GM12878 (cell line): Measurements from ENCODE around the gene SDHAF2. TPM values are rescaled to one million over a fixed set of nuclear protein-coding genes. Genes with fewer than 3 reads are reported as not detected.

Experiments used
- ATAC-seq: fragments of 200-7000 bp; cut with Tn5 transposase; 3 replicates; pipeline ENCODE4 v1.9.1; 2020; ENCODE audit warnings: mild to moderate bottlenecking, moderate library complexity
- BruUV-seq: library from RNA; stranded (reverse); fragments of 400-500 nt; replicated peaks from 2 replicates; lab custom pipeline; 2021; lab: Mats Ljungman, UMichigan
- CTCF ChIA-PET: fragments of 300-600 bp; sonication (Branson Sonifier 250); formaldehyde crosslinking; extraction: SDS; loops from one replicate; lab custom pipeline; 2021; ENCODE audit warnings: inconsistent platforms; lab: Yijun Ruan, JAX
- POLR2A ChIA-PET: fragments of 350-600 bp; formaldehyde crosslinking; extraction: SDS; loops from one replicate; lab custom pipeline; 2021; ENCODE audit warnings: inconsistent platforms; lab: Charles Lee
- RAD21 ChIA-PET: fragments of 300-600 bp; sonication (Branson Sonifier 250); formaldehyde crosslinking; loops from one replicate; lab custom pipeline; 2023; ENCODE audit warnings: antibody characterized with exemption; ENCODE audit not compliant: unreplicated experiment; lab: Charles Lee
- SMC1A ChIA-PET: fragments of 300-600 bp; sonication (Branson Sonifier 250); formaldehyde crosslinking; loops from one replicate; lab custom pipeline; 2023; ENCODE audit not compliant: unreplicated experiment, uncharacterized antibody; lab: Charles Lee
- DNase-seq: peaks from one replicate; pipeline ENCODE4 v3.0.0-alpha.2; 2011; ENCODE audit warnings: low read depth, low spot score
- FAIRE-seq: peaks from 3 replicates; lab custom pipeline; 2011; peaks lifted over from hg19 to GRCh38; lab: Jason Lieb, UNC
- H2AFZ ChIP-seq: 2 replicates; pipeline ENCODE4 v1.6.0; 2011; ENCODE audit warnings: low read depth, low read length, control low read depth; ENCODE audit not compliant: control insufficient read depth
- H3K27ac ChIP-seq: 2 replicates; pipeline ENCODE4 v1.5.1; 2011; ENCODE audit warnings: control low read depth; ENCODE audit not compliant: control insufficient read depth, insufficient read depth
- H3K27me3 ChIP-seq, 2 experiments: replicated peaks in 1 of 2; 2 replicates each; pipeline versions ENCODE4 v1.6.0 to v1.6.1; 2011; ENCODE audit warnings: low read length in 1 of 2; ENCODE audit not compliant: control insufficient read depth in 2 of 2, insufficient read depth in 2 of 2
- H3K36me3 ChIP-seq, 2 experiments: 2 replicates each; pipeline ENCODE4 v1.5.1; 2011; ENCODE audit warnings: low read length in 1 of 2; ENCODE audit not compliant: control insufficient read depth in 2 of 2, insufficient read depth in 2 of 2
- H3K4me1 ChIP-seq: 2 replicates; pipeline ENCODE4 v1.6.1; 2011; ENCODE audit warnings: mild to moderate bottlenecking, low read length, moderate library complexity, mixed read lengths; ENCODE audit not compliant: control insufficient read depth, insufficient read depth
- H3K4me2 ChIP-seq: 2 replicates; pipeline ENCODE4 v1.6.0; 2011; ENCODE audit warnings: control low read depth; ENCODE audit not compliant: control insufficient read depth, insufficient read depth
- H3K4me3 ChIP-seq: fragments of 200-600 bp; sonication (generic); 2 replicates; pipeline ENCODE4 v1.5.1; 2016
- H3K79me2 ChIP-seq: 2 replicates; pipeline ENCODE4 v1.6.0; 2011; ENCODE audit warnings: low read length; ENCODE audit not compliant: control insufficient read depth, insufficient read depth
- H3K9ac ChIP-seq: 2 replicates; pipeline ENCODE4 v1.8.0; 2011; ENCODE audit warnings: low read length, control low read depth, mixed read lengths; ENCODE audit not compliant: control insufficient read depth, insufficient read depth
- H3K9me3 ChIP-seq: replicated peaks from 3 replicates; pipeline ENCODE4 v1.5.1; 2011; ENCODE audit warnings: mild to moderate bottlenecking, low read length; ENCODE audit not compliant: control insufficient read depth, insufficient read depth
- H4K20me1 ChIP-seq: 2 replicates; pipeline ENCODE4 v1.6.0; 2011; ENCODE audit not compliant: control insufficient read depth, insufficient read depth
- BMI1 ChIP-seq: fragments of 450-650 bp; IDR thresholded peaks from 2 replicates; pipeline ENCODE4 v1.6.1; 2016; ENCODE audit warnings: mild to moderate bottlenecking, moderate library complexity, borderline replicate concordance
- CBX5 ChIP-seq: sonication (generic); IDR thresholded peaks from 2 replicates; pipeline ENCODE4 v1.6.1; 2016; ENCODE audit warnings: low read depth, moderate library complexity, mild to moderate bottlenecking, inconsistent platforms
- CREM ChIP-seq: IDR thresholded peaks from 2 replicates; pipeline ENCODE4 v1.6.1; 2014; ENCODE audit warnings: antibody characterized with exemption, low read depth
- GATAD2B ChIP-seq: fragments of 450-650 bp; conservative IDR thresholded peaks from 2 replicates; pipeline ENCODE4 v1.6.1; 2017; ENCODE audit warnings: low read depth, mild to moderate bottlenecking, moderate library complexity
- JUNB ChIP-seq: IDR thresholded peaks from 2 replicates; pipeline ENCODE4 v1.6.1; 2016; ENCODE audit warnings: antibody characterized with exemption, mild to moderate bottlenecking
- MXI1 ChIP-seq: fragments of 150-350 bp; IDR thresholded peaks from 2 replicates; pipeline ENCODE4 v1.6.1; 2011; ENCODE audit warnings: low read depth, mild to moderate bottlenecking, inconsistent platforms, low read length, improper control_type of control experiment
- MYB ChIP-seq: fragments of 150-350 bp; IDR thresholded peaks from 2 replicates; pipeline ENCODE4 v1.6.1; 2014; ENCODE audit warnings: mild to moderate bottlenecking, low read depth, low read length, borderline replicate concordance
- NFYA ChIP-seq: IDR thresholded peaks from 2 replicates; pipeline ENCODE4 v1.6.1; 2011; ENCODE audit warnings: low read depth, mild to moderate bottlenecking, low read length, improper control_type of control experiment, borderline replicate concordance
- NR2C1 ChIP-seq: fragments of 450-650 bp; IDR thresholded peaks from 2 replicates; pipeline ENCODE4 v1.6.1; 2017; ENCODE audit warnings: antibody characterized with exemption, mild to moderate bottlenecking, moderate library complexity
- NRF1 ChIP-seq: conservative IDR thresholded peaks from 2 replicates; pipeline ENCODE4 v1.6.1; 2011; ENCODE audit warnings: mild to moderate bottlenecking, low read depth, low read length, improper control_type of control experiment
- SMAD5 ChIP-seq: IDR thresholded peaks from 2 replicates; pipeline ENCODE4 v1.6.1; 2016; ENCODE audit warnings: antibody characterized with exemption, low read depth
- SUPT20H ChIP-seq: IDR thresholded peaks from 2 replicates; pipeline ENCODE4 v1.6.1; 2011; ENCODE audit warnings: low read depth, mild to moderate bottlenecking, low read length, moderate library complexity, borderline replicate concordance; ENCODE audit not compliant: control insufficient read depth
- TARDBP ChIP-seq: IDR thresholded peaks from 2 replicates; pipeline ENCODE4 v1.6.1; 2016; ENCODE audit warnings: borderline replicate concordance
- ZNF274 ChIP-seq: IDR thresholded peaks from one replicate; pipeline ENCODE4 v1.8.0; 2011; ENCODE audit not compliant: insufficient read length, insufficient read depth
- WGBS: methylation state at CpG from one replicate; pipeline ENCODE4 v1.1.6; 2016; ENCODE audit warnings: low lambda C conversion rate; ENCODE audit not compliant: insufficient replicate concordance, insufficient coverage; ENCODE audit errors: missing lambda C conversion rate; 5-methylcytosine and 5-hydroxymethylcytosine counted together
- in situ Hi-C: fragments of 300-500 bp; cut with MboI; formaldehyde crosslinking; loops from 9 replicates; pipeline ENCODE4 v1.14.3; 2018; ENCODE audit warnings: mixed read lengths
- intact Hi-C: fragments of 100-400 bp; cut with micrococcal nuclease; formaldehyde crosslinking; loops from one replicate; pipeline ENCODE4 v1.14.2; 2022; ENCODE audit not compliant: unreplicated experiment
- polyA plus RNA-seq, 11 experiments: library from polyadenylated mRNA; depleted of rRNA in 4 of 11; unstranded in 6 of 11; stranded (reverse) in 5 of 11; fragments of >200 nt; fragmentation: Nextera tagmentation in 4 of 11; fragmentation: Illumina TruSeq in 1 of 11; extraction: Ambion mirVana in 4 of 11; extraction: Trizol in 1 of 11; gene quantifications; 1 replicate in 1 of 11; 2 replicates in 10 of 11; pipeline versions ENCODE4 v1.2.1 to v1.2.3, GENCODE V29; 2011 to 2016; ENCODE audit warnings: inconsistent platforms in 2 of 11, missing spikeins in 2 of 11, low read depth in 1 of 11
- total RNA-seq, 4 experiments: library from RNA; depleted of rRNA in 3 of 4; stranded (reverse); fragments of >200 nt in 3 of 4; fragmentation: Illumina TruSeq in 1 of 4; extraction: Trizol in 1 of 4; gene quantifications; 2 replicates each; pipeline versions ENCODE4 v1.2.1 to v1.2.3, GENCODE V29; 2013 to 2021
- TF ChIP-seq, protein P1 (sequence below): IDR thresholded peaks from 2 replicates; pipeline ENCODE4 v1.6.1; 2012; ENCODE audit warnings: low read depth, low read length, improper control_type of control experiment
- TF ChIP-seq, protein P2 (sequence below): IDR thresholded peaks from 2 replicates; pipeline ENCODE4 v1.6.1; 2012; ENCODE audit warnings: low read length, inconsistent platforms
- TF ChIP-seq, protein P3 (sequence below): fragments of 450-650 bp; IDR thresholded peaks from 2 replicates; pipeline ENCODE4 v1.6.1; 2018; ENCODE audit warnings: mild to moderate bottlenecking, low read depth, moderate library complexity; ENCODE audit not compliant: partially characterized antibody
- TF ChIP-seq, protein P4 (sequence below): fragments of 450-650 bp; IDR thresholded peaks from 2 replicates; pipeline ENCODE4 v1.6.1; 2014; ENCODE audit warnings: mild to moderate bottlenecking

SDHAF2 gene
- total and polyA plus RNA-seq, 10 of the 15 experiments (the other 5 are each of a cell fraction or from before 2014, with no cell fraction given): 30.6 to 160 (median 78.3) TPM

DNA sequence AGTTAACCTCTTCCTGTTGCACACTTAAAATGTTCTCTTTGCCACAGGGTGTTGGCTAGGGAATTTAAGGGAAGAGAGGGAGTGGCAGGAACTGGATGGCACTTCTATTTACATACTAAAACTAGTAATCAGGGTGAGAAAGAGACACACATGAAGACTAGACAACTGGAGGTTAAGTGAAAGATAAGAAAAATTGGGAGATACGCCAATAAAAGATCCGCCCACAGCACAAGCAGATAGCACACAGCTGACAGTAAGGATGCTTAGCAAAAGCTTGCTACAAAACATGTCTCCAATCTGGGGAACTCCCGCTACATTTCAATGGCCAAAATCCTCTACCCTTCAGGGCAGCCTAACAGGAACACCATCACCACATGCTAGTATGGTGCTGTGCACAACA lies 13.0 kb upstream of the SDHAF2 start:
- POLR2A ChIA-PET: interaction anchor here (1.6 kb wide), 1 partner anchor 12 kb away, joined by 4 read pairs; the partner anchor contains the start of genes CPSF7 and SDHAF2
- WGBS: 98% methylated on average over 3 of the region's 3 CpGs
- TF ChIP-seq CREM (no peak), ZNF274 (no peak), JUNB (no peak), GATAD2B (no peak), CBX5 (no peak), NRF1 (no peak), SUPT20H (no peak), BMI1 (no peak), TARDBP (no peak), MXI1 (no peak), SMAD5 (no peak), NR2C1 (no peak), NFYA (no peak), MYB (no peak)
- TF ChIP-seq, protein P1, sequence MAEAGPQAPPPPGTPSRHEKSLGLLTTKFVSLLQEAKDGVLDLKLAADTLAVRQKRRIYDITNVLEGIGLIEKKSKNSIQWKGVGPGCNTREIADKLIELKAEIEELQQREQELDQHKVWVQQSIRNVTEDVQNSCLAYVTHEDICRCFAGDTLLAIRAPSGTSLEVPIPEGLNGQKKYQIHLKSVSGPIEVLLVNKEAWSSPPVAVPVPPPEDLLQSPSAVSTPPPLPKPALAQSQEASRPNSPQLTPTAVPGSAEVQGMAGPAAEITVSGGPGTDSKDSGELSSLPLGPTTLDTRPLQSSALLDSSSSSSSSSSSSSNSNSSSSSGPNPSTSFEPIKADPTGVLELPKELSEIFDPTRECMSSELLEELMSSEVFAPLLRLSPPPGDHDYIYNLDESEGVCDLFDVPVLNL: no peak
- TF ChIP-seq, protein P2, sequence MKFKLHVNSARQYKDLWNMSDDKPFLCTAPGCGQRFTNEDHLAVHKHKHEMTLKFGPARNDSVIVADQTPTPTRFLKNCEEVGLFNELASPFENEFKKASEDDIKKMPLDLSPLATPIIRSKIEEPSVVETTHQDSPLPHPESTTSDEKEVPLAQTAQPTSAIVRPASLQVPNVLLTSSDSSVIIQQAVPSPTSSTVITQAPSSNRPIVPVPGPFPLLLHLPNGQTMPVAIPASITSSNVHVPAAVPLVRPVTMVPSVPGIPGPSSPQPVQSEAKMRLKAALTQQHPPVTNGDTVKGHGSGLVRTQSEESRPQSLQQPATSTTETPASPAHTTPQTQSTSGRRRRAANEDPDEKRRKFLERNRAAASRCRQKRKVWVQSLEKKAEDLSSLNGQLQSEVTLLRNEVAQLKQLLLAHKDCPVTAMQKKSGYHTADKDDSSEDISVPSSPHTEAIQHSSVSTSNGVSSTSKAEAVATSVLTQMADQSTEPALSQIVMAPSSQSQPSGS: no peak
- TF ChIP-seq, protein P3, sequence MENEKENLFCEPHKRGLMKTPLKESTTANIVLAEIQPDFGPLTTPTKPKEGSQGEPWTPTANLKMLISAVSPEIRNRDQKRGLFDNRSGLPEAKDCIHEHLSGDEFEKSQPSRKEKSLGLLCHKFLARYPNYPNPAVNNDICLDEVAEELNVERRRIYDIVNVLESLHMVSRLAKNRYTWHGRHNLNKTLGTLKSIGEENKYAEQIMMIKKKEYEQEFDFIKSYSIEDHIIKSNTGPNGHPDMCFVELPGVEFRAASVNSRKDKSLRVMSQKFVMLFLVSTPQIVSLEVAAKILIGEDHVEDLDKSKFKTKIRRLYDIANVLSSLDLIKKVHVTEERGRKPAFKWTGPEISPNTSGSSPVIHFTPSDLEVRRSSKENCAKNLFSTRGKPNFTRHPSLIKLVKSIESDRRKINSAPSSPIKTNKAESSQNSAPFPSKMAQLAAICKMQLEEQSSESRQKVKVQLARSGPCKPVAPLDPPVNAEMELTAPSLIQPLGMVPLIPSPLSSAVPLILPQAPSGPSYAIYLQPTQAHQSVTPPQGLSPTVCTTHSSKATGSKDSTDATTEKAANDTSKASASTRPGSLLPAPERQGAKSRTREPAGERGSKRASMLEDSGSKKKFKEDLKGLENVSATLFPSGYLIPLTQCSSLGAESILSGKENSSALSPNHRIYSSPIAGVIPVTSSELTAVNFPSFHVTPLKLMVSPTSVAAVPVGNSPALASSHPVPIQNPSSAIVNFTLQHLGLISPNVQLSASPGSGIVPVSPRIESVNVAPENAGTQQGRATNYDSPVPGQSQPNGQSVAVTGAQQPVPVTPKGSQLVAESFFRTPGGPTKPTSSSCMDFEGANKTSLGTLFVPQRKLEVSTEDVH: no peak
- TF ChIP-seq, protein P4, sequence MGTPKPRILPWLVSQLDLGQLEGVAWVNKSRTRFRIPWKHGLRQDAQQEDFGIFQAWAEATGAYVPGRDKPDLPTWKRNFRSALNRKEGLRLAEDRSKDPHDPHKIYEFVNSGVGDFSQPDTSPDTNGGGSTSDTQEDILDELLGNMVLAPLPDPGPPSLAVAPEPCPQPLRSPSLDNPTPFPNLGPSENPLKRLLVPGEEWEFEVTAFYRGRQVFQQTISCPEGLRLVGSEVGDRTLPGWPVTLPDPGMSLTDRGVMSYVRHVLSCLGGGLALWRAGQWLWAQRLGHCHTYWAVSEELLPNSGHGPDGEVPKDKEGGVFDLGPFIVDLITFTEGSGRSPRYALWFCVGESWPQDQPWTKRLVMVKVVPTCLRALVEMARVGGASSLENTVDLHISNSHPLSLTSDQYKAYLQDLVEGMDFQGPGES: no peak

More for the DNA sequence above, 13.0 kb upstream of the SDHAF2 start:
- Histone ChIP-seq H3K9me3 (no peaks in the 10 kb centered on the region), H3K27me3 (no peaks in the 10 kb centered on the region), H3K36me3 (peaks cover 18 to 65% of the 10 kb centered on the region in 2 experiments), H3K4me2 (no peak overlapping the region), H3K4me3 (no peak overlapping the region), H3K4me1 (no peaks in the 10 kb centered on the region), H3K27ac (no peak overlapping the region), H3K9ac (no peak overlapping the region), H4K20me1 (no peaks in the 10 kb centered on the region), H2AFZ (no peak overlapping the region), H3K79me2 (no peaks in the 10 kb centered on the region; the same call in 1 of the 2 replicates)
- RAD21 ChIA-PET: no interaction called here
- SMC1A ChIA-PET: interaction anchor here (1.1 to 1.4 kb wide), 2 partner anchors 10 to 12 kb away, joined by 3 to 5 read pairs; no protein-coding TSS in a partner anchor
- FAIRE-seq (no peak), ATAC-seq (no peak), DNase-seq (no peak)
- BruUV-seq: no TSS peak
- intact Hi-C loops: no loop called here
- in situ Hi-C loops: no loop called here
- CTCF ChIA-PET: interaction anchor here (1.3 to 1.6 kb wide), 2 partner anchors 18 to 81 kb away, joined by 3 to 9 read pairs; no protein-coding TSS in a partner anchor
